NCI-H748 treated with DMSO at 0.1 percent for 48 hours (cell line): ENCODE results near the gene TSR3.

Experiments used
- DNase-seq: peaks from one replicate; lab custom pipeline; 2025; lab: John Stamatoyannopoulos, UW

TSR3 gene

GRCh38 chr16:1377406-1378010 is 25.8 kb upstream of the TSR3 start:
- no peak for DNase-seq

- DNase-seq = no peak
These were observed 24.2 kb upstream of the TSR3 start for GRCh38 chr16:1375741-1376410.

- DNase-seq = no peak
These were observed 23.6 kb upstream of the TSR3 start for GRCh38 chr16:1375298-1375640.

GRCh38 chr16:1374418-1375297 is 23.0 kb upstream of the TSR3 start:
- DNase-seq = no peak

- DNase-seq = no peak
These were observed 20.7 kb upstream of the TSR3 start for GRCh38 chr16:1372292-1372950.

GRCh38 chr16:1371054-1371978 is 19.6 kb upstream of the TSR3 start:
- no peak for DNase-seq

GRCh38 chr16:1367486-1368174 is 16.0 kb upstream of the TSR3 start:
- DNase-seq = no peak

- no peak for DNase-seq
These were observed 15.1 kb upstream of the TSR3 start for GRCh38 chr16:1366712-1367299.

- DNase-seq = no peak
These were observed 14.5 kb upstream of the TSR3 start for GRCh38 chr16:1366060-1366711.

- no peak for DNase-seq
These were observed 12.8 kb upstream of the TSR3 start for GRCh38 chr16:1364510-1364909.

- peak; percentile 11 for DNase-seq
These were observed 11.9 kb upstream of the TSR3 start for GRCh38 chr16:1363501-1364041.

- no peak for DNase-seq
These were observed 11.1 kb upstream of the TSR3 start for GRCh38 chr16:1362807-1363206.

- no peak for DNase-seq
These were observed 10.1 kb upstream of the TSR3 start for GRCh38 chr16:1361685-1362360.

GRCh38 chr16:1357906-1358566 is 6.4 kb upstream of the TSR3 start:
- no peak for DNase-seq

- no peak for DNase-seq
These were observed 4.6 kb upstream of the TSR3 start for GRCh38 chr16:1356061-1356900.

GRCh38 chr16:1355591-1355990 is 3.9 kb upstream of the TSR3 start:
- no peak for DNase-seq

- DNase-seq = no peak
These were observed 3.3 kb upstream of the TSR3 start for GRCh38 chr16:1354815-1355540.
